Glutamatergic neuron (in vitro differentiated cells): ENCODE data around the gene USH1G. TPM values are rescaled to one million over a fixed set of nuclear protein-coding genes. Genes with fewer than 3 reads are reported as not detected.

Experiments used
- DNase-seq: peaks from one replicate; pipeline ENCODE4 v3.0.0; 2022
- H3K27ac Mint-ChIP-seq: one replicate; pipeline ENCODE4 v1.8.0; 2020; ENCODE audit warnings: mild to moderate bottlenecking, mixed read lengths, inconsistent platforms; ENCODE audit not compliant: unreplicated experiment
- H3K27me3 Mint-ChIP-seq: one replicate; pipeline ENCODE4 v1.8.0; 2020; ENCODE audit warnings: mild to moderate bottlenecking, moderate library complexity, mixed read lengths, inconsistent platforms; ENCODE audit not compliant: unreplicated experiment
- H3K36me3 Mint-ChIP-seq: one replicate; pipeline ENCODE4 v1.8.0; 2020; ENCODE audit warnings: mild to moderate bottlenecking, mixed read lengths, inconsistent platforms; ENCODE audit not compliant: unreplicated experiment
- H3K4me1 Mint-ChIP-seq: one replicate; pipeline ENCODE4 v1.8.0; 2020; ENCODE audit warnings: mild to moderate bottlenecking, low read depth, mixed read lengths, inconsistent platforms; ENCODE audit not compliant: unreplicated experiment
- H3K4me3 Mint-ChIP-seq: one replicate; pipeline ENCODE4 v1.8.0; 2020; ENCODE audit warnings: mild to moderate bottlenecking, mixed read lengths, inconsistent platforms; ENCODE audit not compliant: unreplicated experiment
- H3K9me3 Mint-ChIP-seq: one replicate; pipeline ENCODE4 v1.8.0; 2020; ENCODE audit warnings: mild to moderate bottlenecking, moderate library complexity, mixed read lengths, inconsistent platforms; ENCODE audit not compliant: unreplicated experiment
- CTCF ChIP-seq: fragments of 200-600 bp; sonication (generic); IDR thresholded peaks from one replicate; pipeline ENCODE4 v1.5.0; 2021; ENCODE audit not compliant: partially characterized antibody, unreplicated experiment
- total RNA-seq: library from RNA; stranded (reverse); fragmentation: NEBNext Ultra II Directional; extraction: Animal tissue kit (Norgen Biotek cat#: 25700); gene quantifications from one replicate; pipeline ENCODE4 v1.2.1, GENCODE V29; 2021; ENCODE audit not compliant: unreplicated experiment

Gene USH1G
- total RNA-seq, 1 donor from 2014 or later, result 0.12 TPM

- no peak for TF ChIP-seq CTCF
- H3K36me3 Mint-ChIP-seq, result no peaks in the 10 kb centered on the region
- DNase-seq, result no peak
- no peak overlapping the region for H3K27ac Mint-ChIP-seq
- no peak overlapping the region for H3K4me3 Mint-ChIP-seq
- peaks cover 17% of the 10 kb centered on the region for H3K27me3 Mint-ChIP-seq
- H3K9me3 Mint-ChIP-seq, result peaks cover 4% of the 10 kb centered on the region
- H3K4me1 Mint-ChIP-seq, result no peaks in the 10 kb centered on the region
Measured at GRCh38 chr17:74890554-74890953, 32.5 kb downstream of the USH1G start.

- H3K4me3 Mint-ChIP-seq, result no peak overlapping the region
- no peak for TF ChIP-seq CTCF
- no peak for DNase-seq
- H3K36me3 Mint-ChIP-seq, result no peaks in the 10 kb centered on the region
- peaks cover 4% of the 10 kb centered on the region for H3K9me3 Mint-ChIP-seq
- peaks cover 8% of the 10 kb centered on the region for H3K27me3 Mint-ChIP-seq
- no peak overlapping the region for H3K27ac Mint-ChIP-seq
- no peaks in the 10 kb centered on the region for H3K4me1 Mint-ChIP-seq
Measured at GRCh38 chr17:74888469-74888868, 34.6 kb downstream of the USH1G start.

- Mint-ChIP-seq H3K36me3 (no peaks in the 10 kb centered on the region), H3K4me3 (no peak overlapping the region), H3K27ac (no peak overlapping the region), H3K27me3 (peaks cover 7% of the 10 kb centered on the region), H3K4me1 (no peaks in the 10 kb centered on the region), H3K9me3 (peaks cover 5% of the 10 kb centered on the region)
- no peak for DNase-seq
- no peak for TF ChIP-seq CTCF
Measured at GRCh38 chr17:74883241-74883745, 39.8 kb downstream of the USH1G start.

- H3K4me3 Mint-ChIP-seq, result no peak overlapping the region
- no peaks in the 10 kb centered on the region for H3K4me1 Mint-ChIP-seq
- no peak overlapping the region for H3K27ac Mint-ChIP-seq
- peaks cover 7% of the 10 kb centered on the region for H3K27me3 Mint-ChIP-seq
- no peak for TF ChIP-seq CTCF
- H3K36me3 Mint-ChIP-seq, result no peaks in the 10 kb centered on the region
- DNase-seq, result no peak
- peaks cover 5% of the 10 kb centered on the region for H3K9me3 Mint-ChIP-seq
Measured at GRCh38 chr17:74882517-74883240, 40.4 kb downstream of the USH1G start.

- TF ChIP-seq CTCF, result no peak
- peaks cover 4% of the 10 kb centered on the region for H3K9me3 Mint-ChIP-seq
- no peak overlapping the region for H3K4me3 Mint-ChIP-seq
- no peaks in the 10 kb centered on the region for H3K36me3 Mint-ChIP-seq
- DNase-seq, result no peak
- no peak overlapping the region for H3K27ac Mint-ChIP-seq
- no peaks in the 10 kb centered on the region for H3K4me1 Mint-ChIP-seq
- H3K27me3 Mint-ChIP-seq, result peaks cover 5% of the 10 kb centered on the region
Measured at GRCh38 chr17:74881073-74881472, 42.0 kb downstream of the USH1G start.
